UCSD-AML1 (cell line): ENCODE measurements around the gene PLCB4.

Experiments used
- DNase-seq: peaks from one replicate; lab custom pipeline; 2025; ENCODE audit not compliant: unreplicated experiment; lab: John Stamatoyannopoulos, UW

PLCB4 gene

GRCh38 chr20:9059931-9060330 is 9.0 kb upstream of the PLCB4 start:
- DNase-seq, result no peak

- no peak for DNase-seq
Observed at GRCh38 chr20:9061434-9061833, 7.5 kb upstream of the PLCB4 start.

- DNase-seq, result no peak
Observed at GRCh38 chr20:9062066-9062465, 6.8 kb upstream of the PLCB4 start.

GRCh38 chr20:9066191-9066590 is 2.7 kb upstream of the PLCB4 start:
- DNase-seq, result no peak

GRCh38 chr20:9068233-9068801 is 570 bp upstream of the PLCB4 start:
- DNase-seq, result peak; percentile 69

GRCh38 chr20:9070304-9070703 is 1.4 kb downstream of the PLCB4 start:
- DNase-seq, result no peak

GRCh38 chr20:9071976-9072726 is 3.3 kb downstream of the PLCB4 start:
- peak; percentile 19 for DNase-seq

GRCh38 chr20:9072861-9073500 is 4.1 kb downstream of the PLCB4 start:
- DNase-seq, result no peak

GRCh38 chr20:9075264-9076095 is 6.6 kb downstream of the PLCB4 start:
- no peak for DNase-seq

- no peak for DNase-seq
Observed at GRCh38 chr20:9076440-9076839, 7.6 kb downstream of the PLCB4 start.

- DNase-seq, result no peak
Observed at GRCh38 chr20:9078826-9079731, 10.2 kb downstream of the PLCB4 start.

- DNase-seq, result no peak
Observed at GRCh38 chr20:9081423-9081966, 12.6 kb downstream of the PLCB4 start.

- no peak for DNase-seq
Observed at GRCh38 chr20:9082741-9083140, 13.9 kb downstream of the PLCB4 start.

- DNase-seq, result no peak
Observed at GRCh38 chr20:9087531-9088217, 18.8 kb downstream of the PLCB4 start.

- no peak for DNase-seq
Observed at GRCh38 chr20:9088556-9088955, 19.7 kb downstream of the PLCB4 start.

GRCh38 chr20:9092113-9092512 is 23.2 kb downstream of the PLCB4 start:
- no peak for DNase-seq

- DNase-seq, result no peak
Observed at GRCh38 chr20:9092655-9093054, 23.8 kb downstream of the PLCB4 start.

- no peak for DNase-seq
Observed at GRCh38 chr20:9093218-9093957, 24.5 kb downstream of the PLCB4 start.

GRCh38 chr20:9099372-9099771 is 30.5 kb downstream of the PLCB4 start:
- DNase-seq, result no peak
